ENCODE data around the gene BIN2. TPM values are rescaled to one million over a fixed set of nuclear protein-coding genes. Genes with fewer than 3 reads are reported as not detected.

The BIN2 gene
- total and polyA plus RNA-seq, 9 of the 15 experiments (the other 6 are each of a cell fraction or from before 2014, with no cell fraction given): 0.04 to 0.39 (median 0.25) TPM; not detected in 1

GRCh38 chr12:51238510-51239334, 85.3 kb downstream of the BIN2 start, which contains the start of gene DAZAP2 (continued):
- TF ChIP-seq E2F5 (CRISPR knock-in tag; IDR thresholded peaks at IDR 0.05) (no peak), PRDM10 (IDR thresholded peaks at IDR 0.05; ENCODE audit: partially characterized antibody) (peak; percentile 92), BRCA1 (IDR thresholded peaks at IDR 0.05) (no peak), BRCA1 (CRISPR knock-in tag; IDR thresholded peaks at IDR 0.05) (no peak), ZNF143 (CRISPR knock-in tag; IDR thresholded peaks at IDR 0.05) (0 out of 2 replicates have a peak, but pooled peaks have one; percentile 34), TARDBP (IDR thresholded peaks at IDR 0.05) (peak; percentile 45; the same call in 1 of the 2 replicates), COPS2 (conservative IDR thresholded peaks at IDR 0.05) (no peak), E2F6 (IDR thresholded peaks at IDR 0.05; ENCODE audit: borderline replicate concordance in 1 of 2, extremely low read depth in 1 of 2, insufficient read depth in 1 of 2, insufficient read length in 1 of 2, low read depth in 1 of 2, low read length in 1 of 2, poor library complexity in 1 of 2, severe bottlenecking in 1 of 2) (peak; percentile 15 to 44), ZNF41 (CRISPR knock-in tag; conservative IDR thresholded peaks at IDR 0.05) (no peak), USF2 (CRISPR knock-in tag; IDR thresholded peaks at IDR 0.05) (peak; percentile 96), RCOR1 (IDR thresholded peaks at IDR 0.05; ENCODE audit: borderline replicate concordance in 1 of 2, low read depth in 2 of 2, low read length in 2 of 2) (0 out of 4 replicates have a peak, but pooled peaks of 1 of the 2 experiments have one; percentile 30), ZNF224 (CRISPR knock-in tag; IDR thresholded peaks at IDR 0.05) (no peak), RBM25 (IDR thresholded peaks at IDR 0.05; ENCODE audit: low read depth, low read length, severe bottlenecking) (peak; percentile 98), ZNF584 (CRISPR knock-in tag; IDR thresholded peaks at IDR 0.05; ENCODE audit: low read depth) (no peak), RFX1 (IDR thresholded peaks at IDR 0.05) (no peak), MCM5 (IDR thresholded peaks at IDR 0.05; ENCODE audit: low read depth) (no peak), ATF2 (CRISPR knock-in tag; IDR thresholded peaks at IDR 0.05) (no peak), RBM34 (IDR thresholded peaks at IDR 0.05; ENCODE audit: borderline replicate concordance, insufficient read depth, low read length) (no peak)

All from K562 (cell line).